GM12878 (cell line): ENCODE measurements around the gene ATF6B. TPM values are rescaled to one million over a fixed set of nuclear protein-coding genes. Genes with fewer than 3 reads are reported as not detected.

Experiments
- ATAC-seq: fragments of 200-7000 bp; cut with Tn5 transposase; 3 replicates; pipeline ENCODE4 v1.9.1; 2020; ENCODE audit warnings: mild to moderate bottlenecking, moderate library complexity
- BruUV-seq: library from RNA; stranded (reverse); fragments of 400-500 nt; replicated peaks from 2 replicates; lab custom pipeline; 2021; lab: Mats Ljungman, UMichigan
- CTCF ChIA-PET: fragments of 300-600 bp; sonication (Branson Sonifier 250); formaldehyde crosslinking; extraction: SDS; loops from one replicate; lab custom pipeline; 2021; ENCODE audit warnings: inconsistent platforms; lab: Yijun Ruan, JAX
- POLR2A ChIA-PET: fragments of 350-600 bp; formaldehyde crosslinking; extraction: SDS; loops from one replicate; lab custom pipeline; 2021; ENCODE audit warnings: inconsistent platforms; lab: Charles Lee
- RAD21 ChIA-PET: fragments of 300-600 bp; sonication (Branson Sonifier 250); formaldehyde crosslinking; loops from one replicate; lab custom pipeline; 2023; ENCODE audit warnings: antibody characterized with exemption; ENCODE audit not compliant: unreplicated experiment; lab: Charles Lee
- SMC1A ChIA-PET: fragments of 300-600 bp; sonication (Branson Sonifier 250); formaldehyde crosslinking; loops from one replicate; lab custom pipeline; 2023; ENCODE audit not compliant: unreplicated experiment, uncharacterized antibody; lab: Charles Lee
- DNase-seq: peaks from one replicate; pipeline ENCODE4 v3.0.0-alpha.2; 2011; ENCODE audit warnings: low read depth, low spot score
- FAIRE-seq: peaks from 3 replicates; lab custom pipeline; 2011; peaks lifted over from hg19 to GRCh38; lab: Jason Lieb, UNC
- H2AFZ ChIP-seq: 2 replicates; pipeline ENCODE4 v1.6.0; 2011; ENCODE audit warnings: low read depth, low read length, control low read depth; ENCODE audit not compliant: control insufficient read depth
- H3K27ac ChIP-seq: 2 replicates; pipeline ENCODE4 v1.5.1; 2011; ENCODE audit warnings: control low read depth; ENCODE audit not compliant: control insufficient read depth, insufficient read depth
- H3K27me3 ChIP-seq, 2 experiments: replicated peaks in 1 of 2; 2 replicates each; pipeline versions ENCODE4 v1.6.0 to v1.6.1; 2011; ENCODE audit warnings: low read length in 1 of 2; ENCODE audit not compliant: control insufficient read depth in 2 of 2, insufficient read depth in 2 of 2
- H3K36me3 ChIP-seq, 2 experiments: 2 replicates each; pipeline ENCODE4 v1.5.1; 2011; ENCODE audit warnings: low read length in 1 of 2; ENCODE audit not compliant: control insufficient read depth in 2 of 2, insufficient read depth in 2 of 2
- H3K4me1 ChIP-seq: 2 replicates; pipeline ENCODE4 v1.6.1; 2011; ENCODE audit warnings: mild to moderate bottlenecking, low read length, moderate library complexity, mixed read lengths; ENCODE audit not compliant: control insufficient read depth, insufficient read depth
- H3K4me2 ChIP-seq: 2 replicates; pipeline ENCODE4 v1.6.0; 2011; ENCODE audit warnings: control low read depth; ENCODE audit not compliant: control insufficient read depth, insufficient read depth
- H3K4me3 ChIP-seq: fragments of 200-600 bp; sonication (generic); 2 replicates; pipeline ENCODE4 v1.5.1; 2016
- H3K79me2 ChIP-seq: 2 replicates; pipeline ENCODE4 v1.6.0; 2011; ENCODE audit warnings: low read length; ENCODE audit not compliant: control insufficient read depth, insufficient read depth
- H3K9ac ChIP-seq: 2 replicates; pipeline ENCODE4 v1.8.0; 2011; ENCODE audit warnings: low read length, control low read depth, mixed read lengths; ENCODE audit not compliant: control insufficient read depth, insufficient read depth
- H3K9me3 ChIP-seq: replicated peaks from 3 replicates; pipeline ENCODE4 v1.5.1; 2011; ENCODE audit warnings: mild to moderate bottlenecking, low read length; ENCODE audit not compliant: control insufficient read depth, insufficient read depth
- H4K20me1 ChIP-seq: 2 replicates; pipeline ENCODE4 v1.6.0; 2011; ENCODE audit not compliant: control insufficient read depth, insufficient read depth
- BCL11A ChIP-seq: IDR thresholded peaks from 2 replicates; pipeline ENCODE4 v1.6.1; 2011; ENCODE audit warnings: low read depth, low read length
- WGBS: methylation state at CpG from one replicate; pipeline ENCODE4 v1.1.6; 2016; ENCODE audit warnings: low lambda C conversion rate; ENCODE audit not compliant: insufficient replicate concordance, insufficient coverage; ENCODE audit errors: missing lambda C conversion rate; 5-methylcytosine and 5-hydroxymethylcytosine counted together
- in situ Hi-C: fragments of 300-500 bp; cut with MboI; formaldehyde crosslinking; loops from 9 replicates; pipeline ENCODE4 v1.14.3; 2018; ENCODE audit warnings: mixed read lengths
- intact Hi-C: fragments of 100-400 bp; cut with micrococcal nuclease; formaldehyde crosslinking; loops from one replicate; pipeline ENCODE4 v1.14.2; 2022; ENCODE audit not compliant: unreplicated experiment
- polyA plus RNA-seq, 11 experiments: library from polyadenylated mRNA; depleted of rRNA in 4 of 11; unstranded in 6 of 11; stranded (reverse) in 5 of 11; fragments of >200 nt; fragmentation: Nextera tagmentation in 4 of 11; fragmentation: Illumina TruSeq in 1 of 11; extraction: Ambion mirVana in 4 of 11; extraction: Trizol in 1 of 11; gene quantifications; 1 replicate in 1 of 11; 2 replicates in 10 of 11; pipeline versions ENCODE4 v1.2.1 to v1.2.3, GENCODE V29; 2011 to 2016; ENCODE audit warnings: inconsistent platforms in 2 of 11, missing spikeins in 2 of 11, low read depth in 1 of 11
- total RNA-seq, 4 experiments: library from RNA; depleted of rRNA in 3 of 4; stranded (reverse); fragments of >200 nt in 3 of 4; fragmentation: Illumina TruSeq in 1 of 4; extraction: Trizol in 1 of 4; gene quantifications; 2 replicates each; pipeline versions ENCODE4 v1.2.1 to v1.2.3, GENCODE V29; 2013 to 2021
- TF ChIP-seq, protein P1 (sequence below), 3 experiments: IDR thresholded peaks in 2 of 3; conservative IDR thresholded peaks in 1 of 3; 2 replicates each; pipeline ENCODE4 v1.5.1; 2011; ENCODE audit warnings: low read depth in 3 of 3, low read length in 3 of 3, mild to moderate bottlenecking in 3 of 3, control low read depth in 2 of 3, moderate library complexity in 2 of 3, inconsistent platforms in 1 of 3, mixed read lengths in 1 of 3; ENCODE audit not compliant: control insufficient read depth in 2 of 3, insufficient read depth in 1 of 3; ENCODE audit errors: extremely low read depth in 1 of 3

Gene ATF6B
- total and polyA plus RNA-seq, 10 of the 15 experiments (the other 5 are each of a cell fraction or from before 2014, with no cell fraction given): 13.6 to 83.9 (median 44.0) TPM

GRCh38 chr6:32148289-32149091 lies 20.4 kb upstream of the ATF6B start:
- Histone ChIP-seq H3K4me3 (no peak overlapping the region), H3K36me3 (no peaks in the 10 kb centered on the region), H4K20me1 (no peaks in the 10 kb centered on the region), H3K4me2 (peak overlapping the region; percentile 13; the same call in 1 of the 2 replicates), H3K4me1 (no peaks in the 10 kb centered on the region), H3K79me2 (no peaks in the 10 kb centered on the region), H3K9ac (no peak overlapping the region), H2AFZ (no peak overlapping the region), H3K9me3 (no peaks in the 10 kb centered on the region; the same call in 2 of the 3 replicates), H3K27ac (no peak overlapping the region), H3K27me3 (peaks cover 9 to 12% of the 10 kb centered on the region in 2 experiments)
- BruUV-seq: no TSS peak
- DNase-seq (no peak), ATAC-seq (0 out of 3 replicates have a peak, but pooled peaks have one; percentile 32), FAIRE-seq (no peak)
- ChIA-PET POLR2A (no interaction called here), SMC1A (no interaction called here), RAD21 (no interaction called here), CTCF (no interaction called here)
- intact Hi-C loops (no loop called here), in situ Hi-C loops (no loop called here)
- WGBS: 41% methylated on average over 39 of the region's 39 CpGs
- TF ChIP-seq, protein P1, sequence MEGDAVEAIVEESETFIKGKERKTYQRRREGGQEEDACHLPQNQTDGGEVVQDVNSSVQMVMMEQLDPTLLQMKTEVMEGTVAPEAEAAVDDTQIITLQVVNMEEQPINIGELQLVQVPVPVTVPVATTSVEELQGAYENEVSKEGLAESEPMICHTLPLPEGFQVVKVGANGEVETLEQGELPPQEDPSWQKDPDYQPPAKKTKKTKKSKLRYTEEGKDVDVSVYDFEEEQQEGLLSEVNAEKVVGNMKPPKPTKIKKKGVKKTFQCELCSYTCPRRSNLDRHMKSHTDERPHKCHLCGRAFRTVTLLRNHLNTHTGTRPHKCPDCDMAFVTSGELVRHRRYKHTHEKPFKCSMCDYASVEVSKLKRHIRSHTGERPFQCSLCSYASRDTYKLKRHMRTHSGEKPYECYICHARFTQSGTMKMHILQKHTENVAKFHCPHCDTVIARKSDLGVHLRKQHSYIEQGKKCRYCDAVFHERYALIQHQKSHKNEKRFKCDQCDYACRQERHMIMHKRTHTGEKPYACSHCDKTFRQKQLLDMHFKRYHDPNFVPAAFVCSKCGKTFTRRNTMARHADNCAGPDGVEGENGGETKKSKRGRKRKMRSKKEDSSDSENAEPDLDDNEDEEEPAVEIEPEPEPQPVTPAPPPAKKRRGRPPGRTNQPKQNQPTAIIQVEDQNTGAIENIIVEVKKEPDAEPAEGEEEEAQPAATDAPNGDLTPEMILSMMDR (IDR thresholded peaks at IDR 0.05 in 2 of 3, conservative IDR thresholded peaks at IDR 0.05 in 1 of 3; ENCODE audit: control insufficient read depth in 2 of 3, extremely low read depth in 1 of 3, insufficient read depth in 1 of 3, low read depth in 3 of 3, low read length in 3 of 3): 0 out of 6 replicates have a peak, but pooled peaks of 1 of the 3 experiments have one; percentile 10
- TF ChIP-seq BCL11A: no peak
